Liver (tissue), 9 donors: ENCODE data around the gene HDAC9. TPM values are rescaled to one million over a fixed set of nuclear protein-coding genes. Genes with fewer than 3 reads are reported as not detected.

Experiments
- DNase-seq: peaks from one replicate; pipeline ENCODE4 v3.0.0-alpha.2; 2017; ENCODE audit warnings: low spot score
- H3K27ac ChIP-seq, 2 donors: one replicate each; pipeline ENCODE4 v1.7.0; 2013; ENCODE audit warnings: inconsistent platforms in 2 of 2, low read length in 2 of 2, control low read depth in 1 of 2, low read depth in 1 of 2, mild to moderate bottlenecking in 1 of 2
- H3K27me3 ChIP-seq, 4 donors: one replicate each; pipeline versions ENCODE4 v1.6.1 to v1.7.0; 2013; ENCODE audit warnings: low read length in 3 of 4, inconsistent platforms in 1 of 4, mild to moderate bottlenecking in 1 of 4, moderate library complexity in 1 of 4; ENCODE audit not compliant: control insufficient read depth in 4 of 4, insufficient read depth in 4 of 4
- H3K36me3 ChIP-seq, 4 donors: one replicate each; pipeline versions ENCODE4 v1.6.1 to v1.7.0; 2013; ENCODE audit warnings: low read length in 3 of 4, mild to moderate bottlenecking in 3 of 4, low read depth in 1 of 4, moderate library complexity in 1 of 4; ENCODE audit not compliant: control insufficient read depth in 4 of 4, insufficient read depth in 3 of 4
- H3K4me1 ChIP-seq, 4 donors: one replicate each; pipeline versions ENCODE4 v1.6.1 to v1.7.0; 2013; ENCODE audit warnings: low read length in 3 of 4, mild to moderate bottlenecking in 3 of 4, moderate library complexity in 1 of 4; ENCODE audit not compliant: control insufficient read depth in 4 of 4, insufficient read depth in 4 of 4
- H3K4me3 ChIP-seq, 3 donors: one replicate each; pipeline versions ENCODE4 v1.6.1 to v1.7.0; 2013; ENCODE audit warnings: low read length in 3 of 3, control low read depth in 1 of 3, low read depth in 1 of 3, mild to moderate bottlenecking in 1 of 3
- H3K9ac ChIP-seq, 2 donors: one replicate each; pipeline ENCODE4 v1.7.0; 2013; ENCODE audit warnings: low read length in 2 of 2, mild to moderate bottlenecking in 2 of 2, moderate library complexity in 2 of 2, control low read depth in 1 of 2, low read depth in 1 of 2
- H3K9me3 ChIP-seq, 4 donors: one replicate each; pipeline versions ENCODE4 v1.6.1 to v1.7.0; 2013; ENCODE audit warnings: low read length in 3 of 4; ENCODE audit not compliant: control insufficient read depth in 4 of 4
- EGR1 ChIP-seq, 2 donors: IDR thresholded peaks; 2 replicates each; pipeline ENCODE4 v1.6.1; 2016 to 2018; ENCODE audit warnings: antibody characterized with exemption in 2 of 2, low read depth in 2 of 2
- FOXA1 ChIP-seq: IDR thresholded peaks from 2 replicates; pipeline ENCODE4 v1.6.1; 2016; ENCODE audit warnings: antibody characterized with exemption
- FOXA2 ChIP-seq: IDR thresholded peaks from 2 replicates; pipeline ENCODE4 v1.6.1; 2016; ENCODE audit warnings: antibody characterized with exemption
- GABPA ChIP-seq, 2 donors: IDR thresholded peaks in 1 of 2; conservative IDR thresholded peaks in 1 of 2; 2 replicates each; pipeline ENCODE4 v1.6.1; 2016; ENCODE audit warnings: antibody characterized with exemption in 2 of 2, mild to moderate bottlenecking in 1 of 2, moderate library complexity in 1 of 2
- HNF4A ChIP-seq, 2 donors: conservative IDR thresholded peaks; 2 replicates each; pipeline ENCODE4 v1.6.1; 2016; ENCODE audit warnings: antibody characterized with exemption in 2 of 2, mild to moderate bottlenecking in 2 of 2
- HNF4G ChIP-seq: IDR thresholded peaks from 2 replicates; pipeline ENCODE4 v1.6.1; 2016; ENCODE audit warnings: antibody characterized with exemption
- JUND ChIP-seq, 2 donors: IDR thresholded peaks; 2 replicates each; pipeline ENCODE4 v1.6.1; 2016; ENCODE audit warnings: antibody characterized with exemption in 2 of 2
- NR2F2 ChIP-seq: IDR thresholded peaks from 2 replicates; pipeline ENCODE4 v1.6.1; 2016; ENCODE audit warnings: antibody characterized with exemption
- RAD21 ChIP-seq, 2 donors: IDR thresholded peaks; 2 replicates each; pipeline ENCODE4 v1.6.1; 2016; ENCODE audit warnings: antibody characterized with exemption in 2 of 2, mild to moderate bottlenecking in 2 of 2
- RXRA ChIP-seq, 2 donors: IDR thresholded peaks; 2 replicates each; pipeline ENCODE4 v1.6.1; 2017 to 2018; ENCODE audit warnings: antibody characterized with exemption in 2 of 2, mild to moderate bottlenecking in 1 of 2
- SP1 ChIP-seq: IDR thresholded peaks from 2 replicates; pipeline ENCODE4 v1.6.1; 2018; ENCODE audit warnings: antibody characterized with exemption, mild to moderate bottlenecking
- TAF1 ChIP-seq: conservative IDR thresholded peaks from 2 replicates; pipeline ENCODE4 v1.6.1; 2016; ENCODE audit warnings: antibody characterized with exemption, mild to moderate bottlenecking
- YY1 ChIP-seq: IDR thresholded peaks from 2 replicates; pipeline ENCODE4 v1.6.1; 2016; ENCODE audit warnings: antibody characterized with exemption, mild to moderate bottlenecking
- WGBS: extraction: QIAGEN DNeasy Blood & Tissue Kit; methylation state at CpG from one replicate; pipeline ENCODE4 v1.1.7; 2013; 5-methylcytosine and 5-hydroxymethylcytosine counted together
- polyA plus RNA-seq, 2 donors: library from polyadenylated mRNA; stranded (reverse) in 1 of 2; unstranded in 1 of 2; fragments of 200-250 nt in 1 of 2; fragments of >200 nt in 1 of 2; fragmentation: Nextera tagmentation in 1 of 2; extraction: Ambion mirVana in 1 of 2; gene quantifications; one replicate each; pipeline versions ENCODE4 v1.2.1 to v1.2.3, GENCODE V29; 2013 to 2015
- total RNA-seq, 2 donors: library from RNA; depleted of rRNA; stranded (reverse); fragments of >200 nt; gene quantifications; one replicate each; pipeline ENCODE4 v1.2.3, GENCODE V29; 2014
- TF ChIP-seq, protein P1 (sequence below): fragments of 150-350 bp; IDR thresholded peaks from 2 replicates; pipeline ENCODE4 v1.5.1; 2017; ENCODE audit warnings: improper control_type of control experiment, low read depth, low read length; ENCODE audit not compliant: missing input control
- TF ChIP-seq, protein P2 (sequence below): IDR thresholded peaks from 2 replicates; pipeline ENCODE4 v1.6.1; 2016; ENCODE audit warnings: antibody characterized with exemption, mild to moderate bottlenecking
- TF ChIP-seq, protein P3 (sequence below): IDR thresholded peaks from 2 replicates; pipeline ENCODE4 v1.6.1; 2016; ENCODE audit warnings: antibody characterized with exemption
- TF ChIP-seq, protein P4 (sequence below): IDR thresholded peaks from 2 replicates; pipeline ENCODE4 v1.6.1; 2016; ENCODE audit warnings: antibody characterized with exemption
- TF ChIP-seq, protein P5 (sequence below): IDR thresholded peaks from 2 replicates; pipeline ENCODE4 v1.6.1; 2016; ENCODE audit warnings: antibody characterized with exemption
- donor health status: healthy.
- donor health status: healthy.
- donor health status: healthy.
- donor health status: healthy.
- donor health status: healthy.

The HDAC9 gene
- total and polyA plus RNA-seq, 4 donors: 1.0 to 10.1 (median 2.3) TPM

DNA sequence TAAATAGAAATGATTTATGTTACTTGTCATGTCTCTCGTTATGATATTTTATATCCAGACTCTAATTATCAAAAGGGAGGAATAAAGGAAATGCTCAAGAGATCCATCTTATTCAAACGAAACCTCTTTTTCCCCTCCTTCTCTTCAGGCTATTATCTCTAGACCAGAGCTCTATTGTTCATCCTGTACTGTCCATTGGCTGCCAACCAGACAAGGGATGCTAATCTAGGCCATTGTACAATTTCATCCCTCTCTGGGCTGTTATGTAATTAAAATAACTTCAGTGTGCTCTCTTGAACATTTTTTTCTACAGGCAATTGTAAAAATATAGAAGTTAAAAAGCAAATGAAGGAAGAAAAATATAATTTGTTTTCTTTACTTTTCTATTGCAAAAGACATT, 220.4 kb downstream of the HDAC9 start:
- H3K4me1 ChIP-seq: no peaks in the 10 kb centered on the region
- no peaks in the 10 kb centered on the region for H3K9me3 ChIP-seq
- no peak for TF ChIP-seq RXRA (IDR thresholded peaks at IDR 0.05)
- TF ChIP-seq NR2F2: no peak
- no peak for TF ChIP-seq HNF4G
- TF ChIP-seq HNF4A (conservative IDR thresholded peaks at IDR 0.05): no peak
- TF ChIP-seq, protein P1, sequence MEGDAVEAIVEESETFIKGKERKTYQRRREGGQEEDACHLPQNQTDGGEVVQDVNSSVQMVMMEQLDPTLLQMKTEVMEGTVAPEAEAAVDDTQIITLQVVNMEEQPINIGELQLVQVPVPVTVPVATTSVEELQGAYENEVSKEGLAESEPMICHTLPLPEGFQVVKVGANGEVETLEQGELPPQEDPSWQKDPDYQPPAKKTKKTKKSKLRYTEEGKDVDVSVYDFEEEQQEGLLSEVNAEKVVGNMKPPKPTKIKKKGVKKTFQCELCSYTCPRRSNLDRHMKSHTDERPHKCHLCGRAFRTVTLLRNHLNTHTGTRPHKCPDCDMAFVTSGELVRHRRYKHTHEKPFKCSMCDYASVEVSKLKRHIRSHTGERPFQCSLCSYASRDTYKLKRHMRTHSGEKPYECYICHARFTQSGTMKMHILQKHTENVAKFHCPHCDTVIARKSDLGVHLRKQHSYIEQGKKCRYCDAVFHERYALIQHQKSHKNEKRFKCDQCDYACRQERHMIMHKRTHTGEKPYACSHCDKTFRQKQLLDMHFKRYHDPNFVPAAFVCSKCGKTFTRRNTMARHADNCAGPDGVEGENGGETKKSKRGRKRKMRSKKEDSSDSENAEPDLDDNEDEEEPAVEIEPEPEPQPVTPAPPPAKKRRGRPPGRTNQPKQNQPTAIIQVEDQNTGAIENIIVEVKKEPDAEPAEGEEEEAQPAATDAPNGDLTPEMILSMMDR: no peak
- no peak for TF ChIP-seq FOXA2
- TF ChIP-seq, protein P2, sequence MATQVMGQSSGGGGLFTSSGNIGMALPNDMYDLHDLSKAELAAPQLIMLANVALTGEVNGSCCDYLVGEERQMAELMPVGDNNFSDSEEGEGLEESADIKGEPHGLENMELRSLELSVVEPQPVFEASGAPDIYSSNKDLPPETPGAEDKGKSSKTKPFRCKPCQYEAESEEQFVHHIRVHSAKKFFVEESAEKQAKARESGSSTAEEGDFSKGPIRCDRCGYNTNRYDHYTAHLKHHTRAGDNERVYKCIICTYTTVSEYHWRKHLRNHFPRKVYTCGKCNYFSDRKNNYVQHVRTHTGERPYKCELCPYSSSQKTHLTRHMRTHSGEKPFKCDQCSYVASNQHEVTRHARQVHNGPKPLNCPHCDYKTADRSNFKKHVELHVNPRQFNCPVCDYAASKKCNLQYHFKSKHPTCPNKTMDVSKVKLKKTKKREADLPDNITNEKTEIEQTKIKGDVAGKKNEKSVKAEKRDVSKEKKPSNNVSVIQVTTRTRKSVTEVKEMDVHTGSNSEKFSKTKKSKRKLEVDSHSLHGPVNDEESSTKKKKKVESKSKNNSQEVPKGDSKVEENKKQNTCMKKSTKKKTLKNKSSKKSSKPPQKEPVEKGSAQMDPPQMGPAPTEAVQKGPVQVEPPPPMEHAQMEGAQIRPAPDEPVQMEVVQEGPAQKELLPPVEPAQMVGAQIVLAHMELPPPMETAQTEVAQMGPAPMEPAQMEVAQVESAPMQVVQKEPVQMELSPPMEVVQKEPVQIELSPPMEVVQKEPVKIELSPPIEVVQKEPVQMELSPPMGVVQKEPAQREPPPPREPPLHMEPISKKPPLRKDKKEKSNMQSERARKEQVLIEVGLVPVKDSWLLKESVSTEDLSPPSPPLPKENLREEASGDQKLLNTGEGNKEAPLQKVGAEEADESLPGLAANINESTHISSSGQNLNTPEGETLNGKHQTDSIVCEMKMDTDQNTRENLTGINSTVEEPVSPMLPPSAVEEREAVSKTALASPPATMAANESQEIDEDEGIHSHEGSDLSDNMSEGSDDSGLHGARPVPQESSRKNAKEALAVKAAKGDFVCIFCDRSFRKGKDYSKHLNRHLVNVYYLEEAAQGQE: no peak
- TF ChIP-seq, protein P3, sequence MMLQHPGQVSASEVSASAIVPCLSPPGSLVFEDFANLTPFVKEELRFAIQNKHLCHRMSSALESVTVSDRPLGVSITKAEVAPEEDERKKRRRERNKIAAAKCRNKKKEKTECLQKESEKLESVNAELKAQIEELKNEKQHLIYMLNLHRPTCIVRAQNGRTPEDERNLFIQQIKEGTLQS: no peak
- TF ChIP-seq, protein P4, sequence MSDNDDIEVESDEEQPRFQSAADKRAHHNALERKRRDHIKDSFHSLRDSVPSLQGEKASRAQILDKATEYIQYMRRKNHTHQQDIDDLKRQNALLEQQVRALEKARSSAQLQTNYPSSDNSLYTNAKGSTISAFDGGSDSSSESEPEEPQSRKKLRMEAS: no peak
- TF ChIP-seq JUND (IDR thresholded peaks at IDR 0.05): no peak
- no peak for TF ChIP-seq TAF1
- no peak for TF ChIP-seq SP1
- TF ChIP-seq, protein P5, sequence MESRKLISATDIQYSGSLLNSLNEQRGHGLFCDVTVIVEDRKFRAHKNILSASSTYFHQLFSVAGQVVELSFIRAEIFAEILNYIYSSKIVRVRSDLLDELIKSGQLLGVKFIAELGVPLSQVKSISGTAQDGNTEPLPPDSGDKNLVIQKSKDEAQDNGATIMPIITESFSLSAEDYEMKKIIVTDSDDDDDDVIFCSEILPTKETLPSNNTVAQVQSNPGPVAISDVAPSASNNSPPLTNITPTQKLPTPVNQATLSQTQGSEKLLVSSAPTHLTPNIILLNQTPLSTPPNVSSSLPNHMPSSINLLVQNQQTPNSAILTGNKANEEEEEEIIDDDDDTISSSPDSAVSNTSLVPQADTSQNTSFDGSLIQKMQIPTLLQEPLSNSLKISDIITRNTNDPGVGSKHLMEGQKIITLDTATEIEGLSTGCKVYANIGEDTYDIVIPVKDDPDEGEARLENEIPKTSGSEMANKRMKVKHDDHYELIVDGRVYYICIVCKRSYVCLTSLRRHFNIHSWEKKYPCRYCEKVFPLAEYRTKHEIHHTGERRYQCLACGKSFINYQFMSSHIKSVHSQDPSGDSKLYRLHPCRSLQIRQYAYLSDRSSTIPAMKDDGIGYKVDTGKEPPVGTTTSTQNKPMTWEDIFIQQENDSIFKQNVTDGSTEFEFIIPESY: no peak
- TF ChIP-seq FOXA1: no peak
- TF ChIP-seq RAD21 (IDR thresholded peaks at IDR 0.05): no peak
- no peak for TF ChIP-seq YY1
- TF ChIP-seq EGR1 (IDR thresholded peaks at IDR 0.05; ENCODE audit: low read depth in 2 of 2): no peak
- TF ChIP-seq GABPA (IDR thresholded peaks at IDR 0.05 in 1 of 2, conservative IDR thresholded peaks at IDR 0.05 in 1 of 2): no peak
- H3K4me3 ChIP-seq: no peak overlapping the region
- no peak for DNase-seq
- WGBS: 52% methylated on average over 2 of the region's 2 CpGs
- H3K36me3 ChIP-seq: no peaks in the 10 kb centered on the region
- no peaks in the 10 kb centered on the region for H3K27me3 ChIP-seq
- no peak overlapping the region for H3K27ac ChIP-seq
- no peak overlapping the region for H3K9ac ChIP-seq
